Heart right ventricle (tissue), 16 donors: ENCODE measurements around the gene COL15A1. TPM values are rescaled to one million over a fixed set of nuclear protein-coding genes. Genes with fewer than 3 reads are reported as not detected.
"Not testable (repeated sequence)": the region's sequence is repeated elsewhere in the genome, so short reads cannot be mapped to it uniquely, and the experiment has no call there.

Experiments
- ATAC-seq, 8 donors: fragments of 200-7000 bp; cut with Tn5 transposase; one replicate each; pipeline ENCODE4 v1.9.1; 2020; ENCODE audit warnings: mild to moderate bottlenecking in 8 of 8, moderate library complexity in 8 of 8, moderate number of reproducible peaks in 1 of 8
- DNase-seq, 2 donors: peaks; one replicate each; pipeline ENCODE4 v3.0.0-alpha.2; 2020
- H3K27ac ChIP-seq, 10 donors: fragments of 200-600 bp; sonication (generic) in 2 of 10; one replicate each; pipeline versions ENCODE4 v1.5.0 to v1.8.0; 2020 to 2022; ENCODE audit warnings: mild to moderate bottlenecking in 3 of 10
- H3K27me3 ChIP-seq, 7 donors: fragments of 200-600 bp; one replicate each; pipeline ENCODE4 v1.8.0; 2021 to 2022; ENCODE audit warnings: mild to moderate bottlenecking in 2 of 7
- H3K36me3 ChIP-seq, 9 donors: fragments of 200-600 bp; sonication (generic) in 1 of 9; one replicate each; pipeline versions ENCODE4 v1.5.0 to v1.8.0; 2020 to 2022; ENCODE audit warnings: mild to moderate bottlenecking in 2 of 9
- H3K4me1 ChIP-seq, 9 donors: fragments of 200-600 bp; sonication (generic) in 1 of 9; one replicate each; pipeline versions ENCODE4 v1.5.0 to v1.8.0; 2020 to 2022; ENCODE audit warnings: mild to moderate bottlenecking in 4 of 9
- H3K4me3 ChIP-seq, 10 donors: fragments of 200-600 bp; sonication (generic) in 2 of 10; one replicate each; pipeline versions ENCODE4 v1.5.0 to v1.8.0; 2020 to 2022; ENCODE audit warnings: mild to moderate bottlenecking in 7 of 10, moderate library complexity in 2 of 10
- H3K9me3 ChIP-seq, 11 donors: fragments of 200-600 bp in 10 of 11; sonication (generic) in 2 of 11; one replicate each; pipeline versions ENCODE4 v1.5.0 to v1.8.0; 2013 to 2022; ENCODE audit warnings: mild to moderate bottlenecking in 2 of 11, control low read depth in 1 of 11, moderate library complexity in 1 of 11
- CTCF ChIP-seq, 9 donors: fragments of 200-600 bp; sonication (generic) in 2 of 9; IDR thresholded peaks; one replicate each; pipeline versions ENCODE4 v1.5.0 to v1.8.0; 2021 to 2022; ENCODE audit warnings: antibody characterized with exemption in 9 of 9, mild to moderate bottlenecking in 5 of 9, moderate library complexity in 1 of 9
- WGBS, 2 donors: extraction: QIAGEN DNeasy Blood & Tissue Kit; methylation state at CpG; one replicate each; pipeline ENCODE4 v1.1.7; 2013; ENCODE audit warnings: inconsistent platforms in 1 of 2; 5-methylcytosine and 5-hydroxymethylcytosine counted together
- intact Hi-C, 10 donors: fragments of 100-400 bp; cut with DNase I; formaldehyde crosslinking; loops; one replicate each; pipeline versions ENCODE4 v1.11.1 to v1.14.2; 2022
- polyA plus RNA-seq, 2 donors: library from polyadenylated mRNA; stranded (reverse); fragments of 200-250 nt; gene quantifications; one replicate each; pipeline ENCODE4 v1.2.3, GENCODE V29; 2013
- total RNA-seq, 10 donors: library from RNA; stranded (reverse); fragmentation: NEBNext Ultra II Directional in 3 of 10; extraction: Animal tissue kit (Norgen Biotek cat#: 25700) in 3 of 10; gene quantifications; one replicate each; pipeline versions ENCODE4 v1.2.1 to v1.2.4, GENCODE V29; 2021 to 2023
- donor health status: Arrhythmogenic right ventricular cardiomyopathy.
- donor health status: ischemic (EF 13 %, LVEDD 7.1; RV severe dilation, severe dysfunction).
- donor health status: healthy with polysubstance abuse.
- donor health status: DM: no; HTN: yes; CAD: no.
- donor health status: DM: no; HTN: no; CAD: no.
- donor health status: ischemic (EF 25% LVEDD 6.9; RV normal size, moderate dysfunction).
- donor health status: ischemic (EF 25% LVEDD 5.7; RV mildly dilated, moderate dysfunction).
- donor health status: healthy.
- donor health status: DM: yes; HTN: yes; CAD: no.
- donor health status: Ischemic cardiomyopathy.
- donor health status: ischemic (EF 35%, LVEDD 5.7; RV mildly dilated, moderate dysfunction).
- donor health status: nonischemic (EF 11% LVEDD 7.7; RV severe dilation, severe dysfunction).
- donor health status: DM: yes; HTN: yes; CAD: no.
- donor health status: PGD.
- donor health status: ischemic (EF 29% LVEDD 5.4; RV normal size, mild dysfunction).
- donor health status: nonischemic (EF 23%, LVEDD 6.1; RV moderate dilation, normal function).

COL15A1 gene
- total and polyA plus RNA-seq, 12 donors, result 25.6 to 64.8 (median 51.0) TPM

- 32 to 38% methylated on average over 1 of the region's 1 CpG for WGBS, 2 donors
- Histone ChIP-seq H3K27me3 (no peaks in the 10 kb centered on the region), H3K4me3 (no peak overlapping the region), H3K4me1 (peaks cover 0 to 44% (median 22%) of the 10 kb centered on the region in 9 donors), H3K9me3 (peaks cover 0 to 22% (median 0%) of the 10 kb centered on the region in 11 donors), H3K36me3 (no peaks in the 10 kb centered on the region), H3K27ac (no peak overlapping the region)
- DNase-seq (no peak), ATAC-seq (no peak)
- intact Hi-C loops, result no loop called here
- no peak for TF ChIP-seq CTCF (IDR thresholded peaks at IDR 0.05)
These were observed 46.0 kb upstream of the COL15A1 start for GRCh38 chr9:98897745-98898144.

- H3K27ac ChIP-seq, result no peak overlapping the region
- H3K27me3 ChIP-seq, result no peaks in the 10 kb centered on the region
- no peak overlapping the region for H3K4me3 ChIP-seq
- 55 to 67% methylated on average over 4 of the region's 4 CpGs for WGBS, 2 donors
- peaks cover 0 to 22% (median 0%) of the 10 kb centered on the region in 11 donors for H3K9me3 ChIP-seq
- no peak for DNase-seq
- no peak for ATAC-seq
- no peaks in the 10 kb centered on the region for H3K36me3 ChIP-seq
- TF ChIP-seq CTCF (IDR thresholded peaks at IDR 0.05), result no peak
- H3K4me1 ChIP-seq, result peaks cover 0 to 44% (median 25%) of the 10 kb centered on the region in 9 donors
- intact Hi-C loops, result no loop called here
These were observed 44.2 kb upstream of the COL15A1 start for GRCh38 chr9:98899408-98900056.

GRCh38 chr9:98900244-98900643 is 43.5 kb upstream of the COL15A1 start:
- intact Hi-C loops, result no loop called here
- TF ChIP-seq CTCF (IDR thresholded peaks at IDR 0.05), result no peak
- peaks cover 0 to 22% (median 0%) of the 10 kb centered on the region in 11 donors for H3K9me3 ChIP-seq

GRCh38 chr9:98900725-98901124 is 43.0 kb upstream of the COL15A1 start:
- intact Hi-C loops, result no loop called here
- Histone ChIP-seq H3K9me3 (peaks cover 0 to 22% (median 0%) of the 10 kb centered on the region in 11 donors), H3K27ac (no peak overlapping the region), H3K27me3 (no peaks in the 10 kb centered on the region), H3K4me1 (peaks cover 2 to 44% (median 24%) of the 10 kb centered on the region in 9 donors), H3K36me3 (no peaks in the 10 kb centered on the region), H3K4me3 (no peak overlapping the region)
- no peak for TF ChIP-seq CTCF (IDR thresholded peaks at IDR 0.05)
- 91 to 93% methylated on average over 3 of the region's 3 CpGs for WGBS, 2 donors
- no peak for ATAC-seq
- no peak for DNase-seq

More at GRCh38 chr9:98900244-98900643, 43.5 kb upstream of the COL15A1 start:
- DNase-seq, result no peak
- H3K27ac ChIP-seq, result no peak overlapping the region
- no peak for ATAC-seq
- no peaks in the 10 kb centered on the region for H3K36me3 ChIP-seq
- peaks cover 2 to 44% (median 25%) of the 10 kb centered on the region in 9 donors for H3K4me1 ChIP-seq
- H3K4me3 ChIP-seq, result no peak overlapping the region
- 97 to 99% methylated on average over 5 of the region's 5 CpGs for WGBS, 2 donors
- no peaks in the 10 kb centered on the region for H3K27me3 ChIP-seq

- Histone ChIP-seq H3K9me3 (peaks cover 0 to 11% (median 0%) of the 10 kb centered on the region in 11 donors), H3K4me1 (peaks cover 10 to 47% (median 33%) of the 10 kb centered on the region in 9 donors)
- intact Hi-C loops, H3K36me3 ChIP-seq, H3K27ac ChIP-seq, H3K4me3 ChIP-seq, DNase-seq, ATAC-seq, H3K27me3 ChIP-seq: not testable (repeated sequence)
- 88 to 97% methylated on average over 3 of the region's 3 CpGs for WGBS, 2 donors
These were observed 41.9 kb upstream of the COL15A1 start for GRCh38 chr9:98901843-98902242.
